Neural progenitor cell (in vitro differentiated cells): ENCODE measurements around the gene MYOM1. TPM values are rescaled to one million over a fixed set of nuclear protein-coding genes. Genes with fewer than 3 reads are reported as not detected.
"Not testable (repeated sequence)": the region's sequence is repeated elsewhere in the genome, so short reads cannot be mapped to it uniquely, and the experiment has no call there.

ENCODE experiments used
- DNase-seq: peaks from one replicate; pipeline ENCODE4 v3.0.0-alpha.2; 2016; ENCODE audit warnings: low spot score
- H2AFZ ChIP-seq: fragments of 200-600 bp; sonication (generic); replicated peaks from 2 replicates; pipeline ENCODE4 v1.6.1; 2016; ENCODE audit warnings: antibody characterized with exemption
- H3F3A ChIP-seq: fragments of 200-600 bp; sonication (generic); 2 replicates; pipeline ENCODE4 v1.6.1; 2016; ENCODE audit warnings: antibody characterized with exemption, low read depth
- H3K27ac ChIP-seq: fragments of 200-600 bp; sonication (generic); 2 replicates; pipeline ENCODE4 v1.5.1; 2016; ENCODE audit warnings: mild to moderate bottlenecking
- H3K27me3 ChIP-seq: fragments of 200-600 bp; sonication (generic); 2 replicates; pipeline ENCODE4 v1.6.1; 2016; ENCODE audit warnings: mild to moderate bottlenecking, moderate library complexity
- H3K36me3 ChIP-seq: fragments of 200-600 bp; sonication (generic); 2 replicates; pipeline ENCODE4 v1.5.1; 2016
- H3K4me1 ChIP-seq: fragments of 200-600 bp; sonication (generic); 2 replicates; pipeline ENCODE4 v1.6.1; 2016; ENCODE audit warnings: mixed run types
- H3K4me2 ChIP-seq: fragments of 200-600 bp; sonication (generic); 2 replicates; pipeline ENCODE4 v1.6.1; 2016
- H3K4me3 ChIP-seq: fragments of 200-600 bp; sonication (generic); 2 replicates; pipeline ENCODE4 v1.5.1; 2016
- H3K79me2 ChIP-seq: fragments of 200-600 bp; sonication (generic); 2 replicates; pipeline ENCODE4 v1.6.1; 2016; ENCODE audit warnings: low read depth
- H3K9ac ChIP-seq: fragments of 200-600 bp; sonication (generic); 2 replicates; pipeline ENCODE4 v1.6.1; 2016
- H3K9me3 ChIP-seq: fragments of 200-600 bp; sonication (generic); 2 replicates; pipeline ENCODE4 v1.5.1; 2016; ENCODE audit warnings: low read depth
- H4K20me1 ChIP-seq: fragments of 200-600 bp; sonication (generic); 2 replicates; pipeline ENCODE4 v1.6.1; 2016; ENCODE audit warnings: low read depth
- H3K27ac Mint-ChIP-seq: 3 replicates; pipeline ENCODE4 v1.8.0; 2021; ENCODE audit warnings: mixed read lengths
- H3K27me3 Mint-ChIP-seq: 2 replicates; pipeline ENCODE4 v1.8.0; 2022; ENCODE audit warnings: low read depth, mild to moderate bottlenecking, inconsistent platforms, moderate library complexity, mixed read lengths; ENCODE audit not compliant: insufficient read depth
- H3K36me3 Mint-ChIP-seq: 3 replicates; pipeline ENCODE4 v1.8.0; 2021; ENCODE audit warnings: mixed read lengths
- H3K4me1 Mint-ChIP-seq: 3 replicates; pipeline ENCODE4 v1.8.0; 2021; ENCODE audit warnings: mixed read lengths
- H3K4me3 Mint-ChIP-seq: 3 replicates; pipeline ENCODE4 v1.8.0; 2021; ENCODE audit warnings: mild to moderate bottlenecking, moderate library complexity, mixed read lengths
- H3K9me3 Mint-ChIP-seq: 3 replicates; pipeline ENCODE4 v1.8.0; 2020; ENCODE audit warnings: mixed read lengths
- EZH2 ChIP-seq: fragments of 200-600 bp; sonication (generic); IDR thresholded peaks from 2 replicates; pipeline ENCODE4 v1.6.1; 2017; ENCODE audit warnings: antibody characterized with exemption, mild to moderate bottlenecking, moderate library complexity
- EZH2phosphoT487 ChIP-seq: fragments of 200-600 bp; sonication (generic); IDR thresholded peaks from 2 replicates; pipeline ENCODE4 v1.6.1; 2017; ENCODE audit warnings: antibody characterized with exemption
- total RNA-seq: library from RNA; depleted of rRNA; stranded (reverse); fragments of >200 nt; gene quantifications from 2 replicates; pipeline ENCODE4 v1.2.3, GENCODE V29; 2015; ENCODE audit warnings: low replicate concordance
- TF ChIP-seq, protein P1 (sequence below): fragments of 200-600 bp; sonication (generic); IDR thresholded peaks from 2 replicates; pipeline ENCODE4 v1.5.1; 2017; ENCODE audit warnings: antibody characterized with exemption, mild to moderate bottlenecking

MYOM1 gene
- total RNA-seq, 1 donor from 2014 or later: 0.45 TPM

- H3K4me1 Mint-ChIP-seq: peaks cover 16% of the 10 kb centered on the region
- no peaks in the 10 kb centered on the region for H3K4me1 ChIP-seq
- no peak overlapping the region for H3K4me2 ChIP-seq
- no peak overlapping the region for H2AFZ ChIP-seq
- no peaks in the 10 kb centered on the region for H3K36me3 ChIP-seq
- no peaks in the 10 kb centered on the region for H3K9me3 ChIP-seq
- H3K9ac ChIP-seq: no peak overlapping the region
- H3K79me2 ChIP-seq: no peaks in the 10 kb centered on the region
- TF ChIP-seq EZH2 (no peak), EZH2phosphoT487 (no peak)
- TF ChIP-seq, protein P1, sequence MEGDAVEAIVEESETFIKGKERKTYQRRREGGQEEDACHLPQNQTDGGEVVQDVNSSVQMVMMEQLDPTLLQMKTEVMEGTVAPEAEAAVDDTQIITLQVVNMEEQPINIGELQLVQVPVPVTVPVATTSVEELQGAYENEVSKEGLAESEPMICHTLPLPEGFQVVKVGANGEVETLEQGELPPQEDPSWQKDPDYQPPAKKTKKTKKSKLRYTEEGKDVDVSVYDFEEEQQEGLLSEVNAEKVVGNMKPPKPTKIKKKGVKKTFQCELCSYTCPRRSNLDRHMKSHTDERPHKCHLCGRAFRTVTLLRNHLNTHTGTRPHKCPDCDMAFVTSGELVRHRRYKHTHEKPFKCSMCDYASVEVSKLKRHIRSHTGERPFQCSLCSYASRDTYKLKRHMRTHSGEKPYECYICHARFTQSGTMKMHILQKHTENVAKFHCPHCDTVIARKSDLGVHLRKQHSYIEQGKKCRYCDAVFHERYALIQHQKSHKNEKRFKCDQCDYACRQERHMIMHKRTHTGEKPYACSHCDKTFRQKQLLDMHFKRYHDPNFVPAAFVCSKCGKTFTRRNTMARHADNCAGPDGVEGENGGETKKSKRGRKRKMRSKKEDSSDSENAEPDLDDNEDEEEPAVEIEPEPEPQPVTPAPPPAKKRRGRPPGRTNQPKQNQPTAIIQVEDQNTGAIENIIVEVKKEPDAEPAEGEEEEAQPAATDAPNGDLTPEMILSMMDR: no peak
- no peak overlapping the region for H3K4me3 ChIP-seq
- no peak overlapping the region for H3K4me3 Mint-ChIP-seq
- no peak overlapping the region for H3K27ac ChIP-seq
- no peaks in the 10 kb centered on the region for H3F3A ChIP-seq
- H3K27ac Mint-ChIP-seq: no peak overlapping the region
- H3K36me3 Mint-ChIP-seq: no peaks in the 10 kb centered on the region
- no peak for DNase-seq
- no peaks in the 10 kb centered on the region for H3K9me3 Mint-ChIP-seq
- H3K27me3 Mint-ChIP-seq: peaks cover 2% of the 10 kb centered on the region
- no peaks in the 10 kb centered on the region for H4K20me1 ChIP-seq
- H3K27me3 ChIP-seq: no peaks in the 10 kb centered on the region
Measured at GRCh38 chr18:3224223-3224622, 4.5 kb upstream of the MYOM1 start.

GRCh38 chr18:3223356-3223755, 3.6 kb upstream of the MYOM1 start:
- no peak overlapping the region for H3K27ac ChIP-seq
- no peak overlapping the region for H3K4me3 Mint-ChIP-seq
- H3K27me3 Mint-ChIP-seq: peaks cover 2% of the 10 kb centered on the region
- H3K4me1 Mint-ChIP-seq: peaks cover 21% of the 10 kb centered on the region
- H3K27ac Mint-ChIP-seq: no peak overlapping the region
- DNase-seq: no peak
- H3F3A ChIP-seq: no peaks in the 10 kb centered on the region
- no peaks in the 10 kb centered on the region for H3K36me3 ChIP-seq
- no peaks in the 10 kb centered on the region for H3K9me3 ChIP-seq
- H3K9me3 Mint-ChIP-seq: no peaks in the 10 kb centered on the region
- H3K36me3 Mint-ChIP-seq: no peaks in the 10 kb centered on the region
- H3K79me2 ChIP-seq: no peaks in the 10 kb centered on the region
- no peaks in the 10 kb centered on the region for H3K27me3 ChIP-seq
- H4K20me1 ChIP-seq: no peaks in the 10 kb centered on the region
- no peak overlapping the region for H3K4me3 ChIP-seq
- no peak overlapping the region for H3K4me2 ChIP-seq
- no peak overlapping the region for H2AFZ ChIP-seq
- TF ChIP-seq EZH2phosphoT487 (no peak), EZH2 (no peak)
- TF ChIP-seq, protein P1: no peak
- no peak overlapping the region for H3K9ac ChIP-seq
- no peaks in the 10 kb centered on the region for H3K4me1 ChIP-seq

- Histone ChIP-seq H3K4me2 (no peak overlapping the region), H3K36me3 (no peaks in the 10 kb centered on the region), H3F3A (no peaks in the 10 kb centered on the region), H3K27ac (no peak overlapping the region), H2AFZ (no peak overlapping the region), H3K4me1 (no peaks in the 10 kb centered on the region), H3K9me3 (no peaks in the 10 kb centered on the region), H4K20me1 (no peaks in the 10 kb centered on the region), H3K27me3 (no peaks in the 10 kb centered on the region), H3K9ac (no peak overlapping the region), H3K4me3 (no peak overlapping the region), H3K79me2 (no peaks in the 10 kb centered on the region)
- Mint-ChIP-seq H3K4me3 (no peak overlapping the region), H3K36me3 (no peaks in the 10 kb centered on the region), H3K9me3 (no peaks in the 10 kb centered on the region), H3K27me3 (peaks cover 5% of the 10 kb centered on the region), H3K27ac (no peak overlapping the region), H3K4me1 (peaks cover 23% of the 10 kb centered on the region)
- TF ChIP-seq EZH2phosphoT487 (no peak), EZH2 (no peak)
- TF ChIP-seq, protein P1: no peak
- DNase-seq: no peak
Measured at GRCh38 chr18:3221496-3221895, 1.7 kb upstream of the MYOM1 start.

DNA sequence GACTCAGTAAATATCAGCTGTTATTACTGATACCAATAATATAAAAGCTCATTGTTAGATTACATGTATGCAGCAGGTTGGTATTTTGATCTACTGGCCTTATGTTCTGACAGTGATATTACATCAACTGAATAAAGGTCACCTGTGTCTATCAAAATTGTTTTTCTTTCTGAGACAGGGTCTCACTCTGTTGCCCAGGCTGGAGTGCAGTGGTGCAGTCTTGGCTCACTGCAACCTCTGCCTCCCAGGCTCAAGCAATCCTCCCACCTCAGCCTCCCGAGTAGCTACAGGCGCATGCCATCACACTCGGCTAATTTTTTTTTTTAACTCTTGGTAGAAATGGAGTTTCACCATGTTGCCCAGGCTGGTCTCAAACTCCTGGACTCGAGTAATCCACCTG, 1.1 kb upstream of the MYOM1 start:
- H3K4me3 Mint-ChIP-seq, H3K36me3 Mint-ChIP-seq, H3K27me3 Mint-ChIP-seq, DNase-seq, H3K4me1 ChIP-seq, H3K9ac ChIP-seq, H3K9me3 Mint-ChIP-seq, H3K27ac Mint-ChIP-seq, H2AFZ ChIP-seq, H4K20me1 ChIP-seq, H3K27ac ChIP-seq, H3K4me2 ChIP-seq, H3K79me2 ChIP-seq, H3K36me3 ChIP-seq, H3K27me3 ChIP-seq, H3K9me3 ChIP-seq, H3K4me3 ChIP-seq, H3F3A ChIP-seq: not testable (repeated sequence)
- peaks cover 20% of the 10 kb centered on the region for H3K4me1 Mint-ChIP-seq
